Amniotic epithelial cell (primary cell): ENCODE data around the gene TATDN3.
"Not testable (repeated sequence)": the region's sequence is repeated elsewhere in the genome, so short reads cannot be mapped to it uniquely, and the experiment has no call there.

Experiments
- DNase-seq: peaks from one replicate; pipeline ENCODE4 v3.0.0-alpha.2; 2010; ENCODE audit warnings: low read depth

The TATDN3 gene, protein sequence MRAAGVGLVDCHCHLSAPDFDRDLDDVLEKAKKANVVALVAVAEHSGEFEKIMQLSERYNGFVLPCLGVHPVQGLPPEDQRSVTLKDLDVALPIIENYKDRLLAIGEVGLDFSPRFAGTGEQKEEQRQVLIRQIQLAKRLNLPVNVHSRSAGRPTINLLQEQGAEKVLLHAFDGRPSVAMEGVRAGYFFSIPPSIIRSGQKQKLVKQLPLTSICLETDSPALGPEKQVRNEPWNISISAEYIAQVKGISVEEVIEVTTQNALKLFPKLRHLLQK

DNA sequence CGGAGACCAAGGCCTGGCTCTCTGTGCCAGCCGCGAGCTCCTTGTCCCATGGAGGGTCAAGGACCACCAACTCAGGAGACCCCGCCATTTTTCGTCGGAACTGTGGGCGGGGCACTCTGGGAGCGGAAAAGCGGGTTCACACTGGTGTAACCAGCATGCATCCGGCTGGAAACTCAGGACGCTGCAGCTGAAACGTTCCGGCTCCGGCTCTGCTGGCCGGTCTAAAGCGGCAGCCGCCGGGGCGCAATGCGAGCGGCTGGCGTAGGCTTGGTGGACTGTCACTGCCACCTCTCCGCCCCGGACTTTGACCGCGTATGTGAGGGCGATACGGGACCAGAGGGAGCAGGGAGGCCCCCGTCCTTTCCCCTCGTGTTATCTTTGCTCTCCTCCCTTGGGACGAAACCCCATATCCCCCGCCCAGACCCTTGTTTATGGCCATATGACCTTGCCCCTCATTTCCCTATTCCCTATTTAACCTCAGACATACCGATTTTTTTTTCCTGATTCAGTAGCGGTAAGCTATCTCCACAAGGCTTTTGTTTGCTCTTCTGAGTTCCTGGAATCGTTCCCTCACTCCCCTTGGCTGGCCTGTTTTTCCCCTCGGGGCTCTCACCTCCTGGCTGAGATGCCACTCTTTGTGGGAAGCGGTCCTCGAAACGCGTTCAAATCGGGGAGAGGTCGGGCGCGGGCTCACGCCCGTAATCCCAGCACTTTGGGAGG is at the start of gene TATDN3, which contains the start of gene NSL1:
TATDN3 (plus strand) TSS at position 219 of the 720 bp plus-strand sequence; CDS start at position 247, 28 bp downstream.
NSL1 (minus strand) TSS at position 102 of the 720 bp plus-strand sequence; CDS start at position 88, 14 bp downstream.
- peak; percentile 91 for DNase-seq

DNA sequence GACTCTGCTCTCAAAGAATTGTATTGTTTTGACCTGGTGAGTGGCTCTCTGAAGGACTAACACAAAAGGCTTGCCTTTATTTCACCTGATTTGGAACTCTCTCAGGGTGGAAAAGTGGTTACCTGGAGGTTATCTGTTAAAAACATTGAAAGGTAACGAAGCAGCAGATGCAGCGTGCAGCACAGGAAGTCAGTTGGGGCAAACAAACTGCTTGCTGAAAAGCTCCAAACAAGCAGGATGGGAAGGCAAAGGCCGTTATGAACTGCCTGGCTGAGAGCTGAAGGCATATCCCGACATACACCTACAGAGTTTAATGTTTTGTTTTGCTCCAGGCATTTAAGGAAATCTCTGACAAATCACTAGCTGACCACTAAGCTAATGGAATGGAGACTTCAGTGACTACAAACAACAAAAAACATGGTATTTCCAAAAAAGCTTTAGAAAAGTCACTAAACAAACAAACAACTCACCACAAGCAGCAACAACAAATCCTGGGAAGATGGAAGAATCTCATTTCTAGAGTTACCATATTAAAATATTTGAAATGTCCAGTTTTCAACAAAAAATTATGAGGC is 47.7 kb upstream of the TATDN3 start:
- DNase-seq: no peak

DNA sequence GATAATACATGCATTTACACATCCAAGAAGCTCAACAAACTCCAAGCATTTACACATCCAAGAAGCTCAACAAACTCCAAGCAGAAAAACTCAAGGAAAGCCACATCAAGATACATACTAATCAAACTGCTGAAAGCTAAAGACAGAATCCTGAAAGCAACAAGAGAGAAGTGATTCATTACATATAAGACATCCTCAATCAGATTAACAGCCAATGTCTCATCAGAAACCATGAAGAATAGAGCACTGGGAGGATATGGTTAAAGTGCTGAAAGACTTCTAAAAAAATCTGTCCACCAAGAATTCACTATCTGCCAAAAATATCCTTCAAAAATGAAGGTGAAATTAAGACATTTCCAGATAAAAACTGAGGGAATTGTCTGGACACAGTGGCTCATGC is 46.4 kb upstream of the TATDN3 start:
- DNase-seq: no peak

DNA sequence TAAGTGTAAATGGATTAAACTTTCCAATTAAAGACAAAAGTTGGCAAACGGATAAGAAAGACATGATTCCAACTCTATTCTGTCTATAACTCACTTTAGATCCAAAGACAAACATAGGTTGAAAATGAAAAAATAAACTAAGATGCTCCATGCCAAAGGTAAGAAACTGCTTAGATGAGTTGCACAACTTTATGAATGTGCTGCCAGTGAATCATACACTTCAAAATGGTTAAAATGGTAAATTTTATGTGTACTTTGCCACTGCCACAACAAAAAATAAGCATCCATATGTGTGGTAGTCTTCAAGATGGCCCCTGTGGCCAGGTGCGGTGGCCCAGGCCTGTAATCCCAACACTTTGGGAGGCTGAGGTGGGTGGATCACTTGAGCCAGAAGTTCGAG is 45.1 kb upstream of the TATDN3 start:
- DNase-seq: peak; percentile 31

DNA sequence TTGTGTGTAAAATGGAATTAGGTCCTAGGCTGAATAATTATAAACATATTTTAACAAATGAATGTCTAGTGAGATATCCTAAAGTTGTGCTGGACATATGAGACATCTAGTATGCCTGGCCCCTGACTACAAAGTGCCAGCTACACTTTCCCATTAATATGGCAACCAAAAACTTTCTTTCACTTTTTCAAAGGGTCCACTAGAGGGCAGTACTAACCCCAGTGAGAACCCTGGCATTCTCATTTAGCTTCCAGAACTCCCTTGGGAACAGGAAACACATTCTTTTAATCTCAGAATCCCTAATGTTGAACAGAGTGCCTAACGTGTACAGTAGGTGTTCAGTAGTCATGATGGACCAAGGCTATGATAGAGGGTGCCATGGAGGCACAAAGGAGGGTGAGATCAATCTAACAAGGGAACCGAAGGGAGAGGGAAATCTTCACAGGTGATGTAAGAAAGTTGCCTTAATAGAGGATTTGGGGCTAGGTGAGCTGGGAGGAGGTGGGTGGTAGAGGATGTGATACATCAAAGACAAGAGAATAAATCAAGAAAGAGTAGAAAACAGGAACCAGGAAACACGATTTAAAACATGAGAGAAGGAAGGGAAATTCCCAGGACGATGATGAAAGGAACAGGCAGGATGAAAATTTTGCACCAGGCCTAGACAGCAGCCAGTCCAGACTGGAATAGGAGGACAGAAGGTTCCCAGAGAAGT is 41.7 kb upstream of the TATDN3 start:
- DNase-seq: peak; percentile 59

DNA sequence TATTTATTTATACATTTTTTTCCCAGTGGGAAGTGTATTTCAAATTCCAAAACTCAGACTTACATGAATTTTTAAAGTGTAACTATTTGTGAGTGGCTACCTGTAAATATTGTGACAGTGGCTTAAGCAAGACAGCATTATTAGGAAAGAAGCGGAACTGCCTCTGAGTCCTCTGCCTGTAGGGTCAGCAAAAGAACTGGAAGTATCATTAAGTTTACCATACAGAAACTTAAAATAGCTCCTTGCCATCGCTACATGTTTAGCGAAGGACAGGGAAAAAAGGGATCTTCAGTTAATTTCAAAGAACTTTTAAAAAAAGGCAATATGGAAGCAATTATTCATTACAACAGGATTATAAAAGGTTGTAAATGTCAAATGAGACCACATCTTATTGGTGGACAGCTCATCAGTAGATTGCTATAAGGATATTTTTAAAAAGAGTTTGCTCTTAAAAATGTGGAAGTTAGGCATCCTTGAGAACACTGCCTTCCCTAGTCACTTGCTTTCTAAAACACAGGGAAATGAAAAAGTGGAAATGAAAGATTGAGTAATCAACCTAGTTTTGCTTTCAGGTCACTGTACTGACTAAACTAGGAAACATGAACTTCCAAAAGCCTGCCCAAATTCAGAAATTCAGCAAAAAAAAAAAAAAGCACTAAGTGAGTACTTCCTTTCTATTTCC is 39.3 kb upstream of the TATDN3 start:
- peak; percentile 38 for DNase-seq

DNA sequence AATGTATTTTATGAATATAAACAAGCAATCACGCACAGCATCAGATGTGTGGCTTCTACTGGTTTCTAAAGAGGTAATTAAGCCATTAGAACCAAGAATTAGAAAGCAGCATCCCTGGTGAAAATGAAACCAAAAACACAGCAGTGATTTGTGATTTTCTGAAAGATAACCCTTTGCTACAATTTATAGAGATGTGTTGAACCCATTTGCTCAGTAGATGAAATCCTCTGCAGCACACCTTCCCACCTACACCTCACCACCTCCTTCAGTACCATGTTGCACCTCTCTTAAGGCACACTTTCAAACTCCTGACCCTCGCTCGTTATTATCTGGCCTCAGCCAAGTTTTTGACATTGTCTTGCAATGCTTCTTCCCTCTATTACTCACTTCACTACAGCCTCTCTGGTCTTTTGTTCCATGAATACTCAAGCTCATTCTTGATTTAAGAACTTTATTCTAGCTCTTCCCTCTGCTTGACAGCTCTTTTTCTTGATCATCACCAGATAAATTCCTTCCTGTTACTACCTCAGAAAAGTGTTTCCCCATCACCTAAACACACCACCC is 38.7 kb upstream of the TATDN3 start:
- DNase-seq: peak; percentile 7

DNA sequence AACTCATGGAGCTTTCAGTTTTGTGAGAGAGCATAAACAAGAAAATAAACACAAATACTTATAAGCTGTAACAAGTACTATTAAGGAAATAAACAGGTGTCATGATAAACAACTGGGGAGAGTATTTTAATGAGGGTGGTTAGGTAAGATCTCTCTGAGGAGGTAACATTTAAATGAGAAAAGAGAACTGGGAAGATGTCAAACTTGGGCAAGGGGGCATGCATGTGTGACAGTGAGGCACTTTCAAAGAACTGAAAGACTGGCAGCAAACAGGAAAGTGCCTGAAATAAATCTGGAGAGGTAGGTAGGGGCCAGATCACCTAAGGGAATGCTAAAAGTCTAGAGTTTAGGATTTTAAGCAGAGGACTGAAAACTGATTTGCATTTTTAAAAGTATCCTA is 37.9 kb upstream of the TATDN3 start:
- no peak for DNase-seq

DNA sequence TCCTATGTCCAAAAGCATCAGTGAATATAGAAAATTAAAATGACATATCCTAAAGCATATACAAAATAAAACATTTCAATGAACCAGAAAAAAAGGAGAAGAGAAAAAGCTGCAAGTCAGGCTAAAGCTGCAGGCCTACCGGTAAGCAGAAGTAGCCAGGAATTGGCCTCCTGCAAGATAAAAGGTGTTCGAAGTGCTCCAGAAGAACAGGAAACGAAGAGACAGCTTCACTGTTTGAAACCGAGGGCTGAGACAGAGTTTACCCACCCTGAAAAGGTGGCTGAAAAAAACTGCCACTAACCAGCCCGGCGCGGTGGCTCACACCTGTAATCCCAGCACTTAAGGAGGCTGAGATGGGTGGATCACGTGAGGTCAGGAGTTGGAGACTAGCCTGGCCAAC is 37.5 kb upstream of the TATDN3 start:
- DNase-seq: no peak

DNA sequence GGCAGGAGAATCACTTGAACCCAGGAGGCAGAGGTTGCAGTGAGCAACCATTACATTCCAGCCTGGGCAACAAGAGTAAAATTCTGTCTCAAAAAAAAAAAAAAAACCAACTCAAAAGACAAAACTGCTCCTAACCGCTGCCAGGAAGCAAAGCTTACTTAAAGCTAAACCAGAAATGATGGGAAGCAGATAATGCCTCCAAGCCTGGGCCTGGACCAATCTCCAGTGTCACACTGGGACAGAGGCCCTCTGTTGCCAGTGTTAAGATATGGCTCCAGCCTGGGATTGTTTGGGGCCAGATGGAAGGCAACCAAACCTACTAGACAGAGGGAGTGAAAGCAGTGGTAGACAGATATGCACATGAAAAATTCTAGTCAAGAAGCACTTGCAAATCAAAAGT is 37.0 kb upstream of the TATDN3 start:
- no peak for DNase-seq

DNA sequence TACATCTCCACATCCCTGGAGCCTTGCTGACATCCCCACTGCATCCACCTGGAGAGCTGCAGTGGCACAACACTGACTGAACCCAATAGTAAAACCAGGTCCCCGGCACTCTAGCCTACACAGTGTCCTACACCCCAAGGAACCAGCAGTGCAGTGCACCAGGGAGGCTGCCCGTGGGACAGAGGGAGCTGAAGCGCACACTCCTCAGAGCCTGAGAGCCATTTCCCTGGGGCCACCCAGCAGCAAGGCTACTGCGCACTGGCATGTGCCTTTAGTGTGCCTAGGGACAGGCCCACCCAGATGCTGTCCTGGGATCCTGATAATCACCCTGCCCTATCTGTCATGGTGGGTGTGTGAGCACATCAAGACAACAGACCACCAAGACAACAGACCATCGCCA is 32.0 kb upstream of the TATDN3 start:
- DNase-seq: no peak

DNA sequence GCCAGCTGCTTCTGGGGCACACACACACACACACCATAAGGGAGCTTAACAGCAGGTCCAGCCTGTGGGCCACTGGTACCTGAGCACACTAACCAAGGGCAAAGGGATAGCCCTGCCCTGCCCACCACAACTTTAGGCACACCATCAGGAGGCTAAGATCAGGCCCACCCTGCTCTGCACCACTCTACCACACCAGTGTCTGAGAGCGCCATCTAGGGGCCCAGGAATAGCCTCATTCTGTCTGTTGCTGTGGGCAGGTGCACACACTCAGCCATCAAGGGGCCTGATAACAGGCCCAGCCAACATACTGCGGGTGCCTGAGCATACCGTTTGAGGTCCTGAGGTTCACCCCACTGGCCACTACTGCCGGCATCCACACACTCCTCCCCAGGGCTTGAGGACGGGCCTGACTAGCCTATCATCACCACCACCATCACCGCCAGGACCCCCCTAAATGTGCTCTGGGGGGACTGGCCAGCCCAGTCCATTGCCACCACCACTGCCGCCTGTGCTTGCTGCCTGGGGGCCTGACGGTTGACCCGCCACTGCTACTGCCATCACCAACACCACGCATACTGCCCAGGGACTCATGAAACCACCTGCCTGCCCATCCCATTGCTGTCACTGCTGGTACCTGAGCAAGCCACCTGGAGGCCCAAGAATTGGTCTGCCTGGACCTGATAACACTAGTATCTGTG is 31.4 kb upstream of the TATDN3 start:
- peak; percentile 15 for DNase-seq

DNA sequence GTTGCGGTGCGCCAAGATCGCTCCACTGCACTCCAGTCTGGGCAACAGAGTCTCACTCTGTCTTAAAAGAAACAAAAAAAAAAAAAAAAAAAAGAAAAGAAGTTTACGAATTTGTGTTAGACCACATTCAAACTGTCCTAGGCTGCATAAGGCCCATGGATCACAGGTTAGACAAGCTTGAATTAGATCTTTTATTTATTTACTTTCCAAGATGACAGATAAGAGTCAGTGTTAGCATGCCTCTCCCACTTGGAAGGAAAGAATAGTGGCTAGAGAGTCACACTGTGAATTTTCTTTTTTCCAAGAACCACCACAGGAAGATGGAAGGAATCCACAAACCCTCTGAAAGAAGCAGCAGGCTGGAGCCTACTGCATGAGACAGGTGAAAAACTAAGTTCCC is 29.5 kb upstream of the TATDN3 start:
- no peak for DNase-seq

DNA sequence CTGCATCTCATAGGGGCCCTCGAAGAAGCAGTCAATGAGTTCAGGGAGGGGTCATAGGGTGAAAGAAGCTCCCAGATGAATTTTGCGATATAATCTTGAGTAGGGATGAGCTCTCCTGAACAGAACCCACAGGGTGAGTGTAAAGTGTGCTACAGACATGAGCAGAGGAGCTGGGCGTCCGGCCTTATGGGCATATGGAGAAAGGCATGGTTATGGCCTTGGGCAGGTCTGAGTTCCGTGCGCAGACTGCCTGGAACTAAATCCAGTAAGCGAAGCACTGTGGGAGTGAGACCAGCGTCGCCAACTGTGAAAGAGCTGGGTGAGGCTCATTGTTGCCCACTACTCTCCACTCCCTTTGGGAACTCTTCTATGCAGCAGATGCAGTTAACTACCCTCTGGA is 28.9 kb upstream of the TATDN3 start:
- DNase-seq: no peak

DNA sequence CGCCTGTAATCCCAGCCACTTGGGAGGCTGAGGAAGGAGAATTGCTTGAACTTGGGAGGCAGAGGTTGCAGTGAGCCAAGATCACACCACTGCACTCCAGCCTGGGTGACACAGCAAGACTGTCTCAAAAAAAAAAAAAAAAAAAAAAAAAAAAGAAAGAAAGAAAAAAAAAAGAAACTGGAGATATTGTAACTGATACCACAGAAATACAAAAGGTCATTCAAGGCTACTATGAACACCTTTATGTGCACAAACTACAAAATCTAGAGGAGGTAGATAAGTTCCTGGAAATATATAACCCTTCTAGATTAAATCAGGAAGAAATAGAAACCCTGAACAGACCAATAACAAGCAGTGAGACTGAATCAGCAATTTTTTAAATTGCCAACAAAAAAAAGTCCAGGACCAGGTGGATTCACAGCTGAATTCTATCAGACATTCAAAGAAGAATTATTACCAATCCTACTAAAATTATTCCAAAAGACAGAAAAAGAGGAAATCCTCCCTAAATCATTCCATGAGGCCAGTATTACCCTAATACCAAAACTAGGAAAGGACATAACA is 26.9 kb upstream of the TATDN3 start:
- not testable (repeated sequence) for DNase-seq

DNA sequence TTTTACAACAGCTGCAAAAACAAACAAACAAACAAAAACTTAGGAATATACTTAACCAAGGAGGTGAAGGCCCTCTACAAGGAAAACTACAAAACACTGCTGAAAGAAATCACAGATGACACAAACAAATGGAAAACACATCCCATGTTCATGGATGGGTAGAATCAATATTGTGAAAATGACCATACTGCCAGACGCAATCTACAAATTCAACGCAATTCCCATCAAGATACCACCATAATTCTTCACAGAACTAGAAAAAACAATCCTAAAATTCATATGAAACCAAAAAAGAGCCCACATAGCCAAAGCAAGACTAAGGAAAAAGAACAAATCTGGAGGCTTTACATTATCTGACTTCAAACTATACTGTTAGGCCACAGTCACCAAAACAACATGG is 24.9 kb upstream of the TATDN3 start:
- DNase-seq: not testable (repeated sequence)

DNA sequence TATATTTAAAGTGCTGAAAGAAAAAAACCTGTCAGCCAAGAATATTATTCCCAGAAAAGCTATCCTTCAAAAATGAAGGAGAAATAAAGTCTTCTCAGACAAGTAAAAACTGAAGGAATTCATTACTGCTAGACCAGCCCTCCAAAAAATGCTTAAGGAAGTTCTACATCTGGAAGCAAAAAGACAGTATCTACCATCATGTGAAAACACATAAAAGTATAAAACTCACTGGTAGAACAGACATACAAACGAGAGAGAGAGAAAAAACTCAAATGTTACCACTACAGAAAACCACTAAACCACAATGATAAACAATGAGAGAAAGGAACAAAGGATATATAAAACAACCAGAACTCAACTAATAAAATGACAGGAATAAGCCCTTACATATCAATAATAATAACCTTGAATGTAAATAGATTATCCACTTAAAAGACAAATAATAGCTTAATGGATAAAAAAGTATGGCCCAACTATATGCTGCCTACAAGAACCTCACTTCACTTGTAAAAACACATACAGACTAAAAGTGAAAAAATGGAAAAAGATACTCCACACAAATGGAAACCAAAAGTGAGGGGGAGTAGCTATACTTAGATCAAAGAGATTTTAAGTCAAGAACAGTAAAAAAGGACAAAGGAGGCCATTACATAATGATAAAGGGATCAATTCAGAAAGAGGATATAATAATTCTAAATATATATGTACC is 22.1 kb upstream of the TATDN3 start:
- no peak for DNase-seq

DNA sequence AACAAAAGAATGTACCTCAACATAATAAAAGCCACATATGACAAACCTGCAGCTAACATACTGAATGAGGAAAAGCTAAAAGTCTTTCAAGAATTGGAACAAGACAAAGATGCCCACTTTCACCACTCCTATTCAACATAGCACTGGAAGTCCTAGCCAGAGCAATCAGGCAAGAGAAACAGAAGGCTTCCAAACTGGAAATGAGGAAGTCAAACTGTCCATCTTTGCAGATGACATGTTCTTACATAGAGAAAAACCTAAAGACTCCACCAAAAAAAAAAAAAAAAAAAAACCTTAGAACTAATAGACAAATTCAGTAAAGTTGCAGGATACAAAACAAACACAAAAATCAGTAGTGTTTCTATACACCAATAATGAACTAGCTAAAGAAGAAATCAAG is 20.4 kb upstream of the TATDN3 start:
- DNase-seq: no peak

DNA sequence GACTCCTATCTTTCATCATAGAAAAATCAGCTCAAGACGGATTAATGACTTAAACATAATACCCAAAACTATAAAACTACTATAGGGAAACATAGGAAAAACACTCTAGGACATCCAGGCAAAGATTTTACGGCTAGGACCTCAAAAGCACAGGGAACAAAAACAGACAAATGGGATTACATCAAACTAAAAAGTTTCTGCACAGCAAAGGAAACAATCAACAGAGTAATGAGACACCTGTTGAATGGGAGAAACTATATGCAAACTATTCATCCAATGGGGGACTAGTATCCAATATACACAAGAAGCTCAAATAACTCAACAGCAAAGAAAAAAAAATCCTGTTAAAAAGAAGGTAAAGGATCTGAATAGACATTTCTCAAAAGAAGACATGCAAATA is 18.7 kb upstream of the TATDN3 start:
- no peak for DNase-seq

DNA sequence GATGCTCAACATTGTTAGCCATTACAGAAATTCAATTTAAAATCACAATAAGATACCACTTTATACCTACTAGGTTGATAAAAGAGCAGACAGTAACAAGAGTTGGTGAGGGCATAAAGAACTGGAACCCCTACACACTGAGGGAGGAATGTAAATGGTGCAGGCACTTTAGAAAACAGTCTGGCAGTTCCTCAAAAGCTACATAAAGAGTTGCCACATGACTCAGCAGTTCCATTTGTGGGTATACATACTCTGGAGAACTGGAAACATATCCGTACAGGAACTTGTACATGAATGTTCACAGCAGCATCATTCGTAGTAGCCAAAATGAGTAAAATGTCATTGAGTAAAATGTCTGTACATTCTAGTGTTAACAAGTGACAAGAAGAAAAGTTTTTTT is 17.1 kb upstream of the TATDN3 start:
- peak; percentile 34 for DNase-seq
